Measurements from ENCODE around the gene C1orf122.

Gene C1orf122

DNA sequence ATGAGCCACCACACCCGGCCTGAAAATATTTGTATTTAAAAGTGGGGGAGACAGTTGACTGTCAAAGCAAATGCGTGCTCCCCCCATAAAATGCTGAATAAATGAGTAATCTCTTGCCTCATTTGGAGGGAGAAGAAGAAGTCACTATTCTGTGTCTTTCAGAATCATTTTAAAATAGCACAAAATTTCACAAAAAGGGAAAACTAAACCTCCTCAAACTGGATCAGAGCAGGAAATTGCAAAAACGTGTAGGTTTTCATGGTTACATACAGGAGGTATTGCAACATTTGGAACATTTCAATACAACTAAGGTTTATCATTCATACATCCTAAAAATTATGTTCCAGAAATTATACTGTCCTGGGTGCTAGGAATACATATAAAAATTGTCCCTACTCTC is 38.2 kb downstream of the C1orf122 start:
- DNase-seq (ENCODE audit: low spot score): no peak

DNA sequence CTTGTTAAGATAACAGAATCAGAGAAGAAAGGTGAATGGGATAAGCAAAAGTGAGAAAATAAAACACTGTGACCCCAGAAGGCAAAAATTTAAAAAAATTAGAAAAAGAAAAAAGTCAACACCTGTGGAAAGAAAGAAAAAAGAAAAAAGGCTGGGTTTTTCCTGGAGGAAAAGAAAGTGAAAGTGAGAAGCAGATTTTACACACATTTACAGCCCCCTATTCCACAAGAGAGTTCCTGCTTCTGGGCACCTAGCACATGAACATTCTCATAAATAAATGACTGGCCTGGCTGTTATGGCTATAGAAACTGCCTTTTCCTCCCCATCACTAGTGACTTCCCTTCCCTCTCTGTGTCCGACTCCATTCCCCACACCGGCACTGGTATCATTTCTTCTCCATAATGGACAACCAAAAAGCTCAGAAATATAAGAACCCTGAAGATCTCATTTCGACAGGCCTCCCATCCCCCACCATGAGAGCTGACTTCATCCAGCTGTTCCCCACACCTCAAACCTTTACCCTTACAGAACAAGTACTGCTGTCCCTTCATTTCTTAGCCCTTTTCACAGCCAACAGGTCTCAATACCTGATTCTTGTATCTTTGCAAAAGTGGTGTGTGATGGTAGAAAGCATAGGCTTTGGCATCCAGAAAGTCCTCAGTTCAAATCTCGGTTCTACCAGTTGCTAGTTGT is 39.2 kb downstream of the C1orf122 start:
- DNase-seq (ENCODE audit: low spot score): no peak

DNA sequence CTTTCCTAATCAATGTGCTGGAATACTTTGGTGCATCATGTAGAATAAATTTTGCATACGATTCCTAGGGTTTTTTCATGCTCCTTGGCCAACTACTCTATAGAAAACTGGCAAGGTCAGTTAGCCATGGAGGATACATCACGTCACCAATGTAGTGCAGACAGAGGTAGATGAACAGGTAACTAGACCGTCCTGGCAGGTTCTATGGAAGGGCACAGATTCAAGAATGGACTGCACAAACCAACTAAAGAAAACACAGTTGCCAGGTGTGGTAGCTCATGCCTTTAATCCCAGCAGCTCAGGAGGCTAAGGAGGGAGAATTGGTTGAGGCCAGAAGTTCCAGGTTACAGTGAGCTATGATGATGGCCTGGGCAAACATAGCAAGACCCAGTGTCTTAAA is 41.9 kb downstream of the C1orf122 start:
- no peak for DNase-seq (ENCODE audit: low spot score)

DNA sequence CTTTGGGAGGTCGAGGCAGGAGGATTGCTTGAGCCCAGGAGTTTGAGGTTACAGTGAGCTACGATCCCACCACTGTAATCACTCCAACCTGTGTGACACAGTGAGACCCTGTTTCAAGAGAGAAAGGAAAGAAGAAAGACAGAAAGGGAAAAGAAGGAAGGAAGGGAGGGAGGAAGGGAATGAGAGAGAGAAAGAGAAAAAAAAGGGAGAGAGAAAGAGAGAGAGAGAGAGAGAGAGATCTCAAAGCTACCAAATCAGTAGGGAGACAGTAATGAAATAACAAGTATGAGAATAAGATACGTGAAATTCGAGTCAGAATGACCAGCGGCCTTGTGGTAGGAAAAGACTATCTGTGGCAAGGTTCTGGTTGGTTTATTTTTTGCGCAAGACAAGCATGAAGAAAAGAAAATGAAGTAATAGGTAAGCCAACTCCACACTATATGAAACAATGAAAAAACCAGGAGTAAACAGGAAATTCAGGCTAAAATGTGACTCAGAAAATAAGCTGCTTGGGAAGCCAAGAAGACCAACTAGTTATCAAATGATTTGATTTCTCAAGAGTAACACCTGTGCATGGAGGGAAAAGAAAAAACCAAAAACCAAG is 42.9 kb downstream of the C1orf122 start:
- DNase-seq (ENCODE audit: low spot score): no peak

DNA sequence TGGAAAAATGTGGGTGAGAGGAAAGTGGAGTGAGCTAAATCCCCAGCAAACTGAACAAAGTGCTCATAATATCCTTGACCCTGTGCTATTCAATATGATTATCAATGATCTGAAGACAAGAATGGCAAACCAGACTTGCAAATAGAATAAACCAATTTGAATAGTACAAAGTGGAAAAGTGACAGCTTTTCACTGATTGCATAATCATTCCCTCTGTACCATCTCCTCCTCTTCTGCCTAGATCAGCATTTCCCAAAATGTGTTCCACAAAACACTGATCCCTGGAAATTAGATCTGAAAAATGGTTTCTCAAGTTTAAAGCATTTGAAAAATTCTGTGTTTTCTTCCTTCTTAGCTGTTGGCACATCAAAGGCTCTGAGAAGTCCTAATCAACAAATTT is 43.7 kb downstream of the C1orf122 start:
- no peak for DNase-seq (ENCODE audit: low spot score)

DNA sequence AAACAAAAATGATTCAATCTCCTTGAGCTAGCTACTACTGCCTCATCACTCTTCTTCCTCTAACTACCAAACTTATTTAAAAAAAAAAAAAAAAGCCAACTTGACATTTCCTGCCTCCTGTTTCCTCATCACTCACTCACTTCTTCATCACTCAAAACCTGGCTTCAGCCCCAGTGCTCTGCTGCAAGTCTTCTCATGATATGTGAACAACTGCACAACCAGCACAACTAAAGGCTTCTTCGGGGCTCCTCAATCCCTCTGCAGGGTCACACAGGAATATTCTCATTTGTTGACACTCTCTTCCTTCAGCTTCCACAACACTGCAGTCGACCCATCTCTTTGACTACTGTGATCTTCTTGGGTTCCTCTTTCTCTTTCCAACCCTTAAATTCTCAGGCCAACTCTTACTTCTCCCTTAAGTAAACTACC is 44.2 kb downstream of the C1orf122 start:
- DNase-seq (ENCODE audit: low spot score): no peak

DNA sequence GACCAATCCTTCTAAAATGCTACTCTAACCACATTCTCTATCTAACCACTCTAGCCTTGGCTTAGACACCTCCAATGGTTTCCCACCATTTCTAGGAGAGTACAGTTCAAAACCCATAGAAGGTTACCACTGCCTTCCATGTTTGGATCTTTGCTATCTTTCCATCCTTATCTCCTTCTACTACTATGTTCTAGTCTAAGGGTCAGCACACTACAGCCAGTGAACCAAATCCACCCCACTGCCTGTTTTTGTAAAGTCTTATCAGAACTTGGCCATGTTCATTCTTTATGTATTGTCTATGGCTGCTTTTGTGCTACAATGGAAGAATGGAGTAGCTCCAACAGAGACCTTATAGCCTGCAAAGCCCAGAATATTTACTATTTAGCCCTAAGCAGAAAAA is 45.6 kb downstream of the C1orf122 start:
- DNase-seq (ENCODE audit: low spot score): no peak

DNA sequence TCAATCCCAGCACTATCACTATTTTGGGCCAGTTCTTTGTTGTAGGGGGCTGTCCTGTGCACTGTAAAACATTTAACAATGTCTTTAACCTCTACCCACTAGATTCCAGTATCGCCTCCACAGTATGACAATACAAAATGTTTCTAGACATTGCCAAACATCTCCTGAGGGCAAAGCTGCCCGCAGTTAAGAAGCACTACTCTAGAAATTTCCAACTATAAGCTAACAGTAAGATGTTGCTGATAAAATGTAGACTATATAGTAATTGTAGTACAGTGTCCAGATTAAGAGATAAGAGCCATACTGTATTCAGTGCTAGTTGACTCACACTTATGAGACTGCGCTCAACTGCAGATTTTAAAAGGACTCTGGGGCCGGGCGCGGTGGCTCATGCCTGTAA is 46.8 kb downstream of the C1orf122 start:
- no peak for DNase-seq (ENCODE audit: low spot score)

Measured in COLO829 (cell line).